ENCODE measurements around the gene BMPR1A. TPM values are rescaled to one million over a fixed set of nuclear protein-coding genes. Genes with fewer than 3 reads are reported as not detected.

The BMPR1A gene
- total and polyA plus RNA-seq, 9 of the 15 experiments (the other 6 are each of a cell fraction or from before 2014, with no cell fraction given), result 1.6 to 17.5 (median 9.1) TPM

GRCh38 chr10:86974484-86974883, 218.1 kb downstream of the BMPR1A start:
- ChIA-PET POLR2A (no interaction called here), CTCF (ENCODE audit: low intra/inter-chr PET ratio) (no interaction called here)
- no peaks in the 10 kb centered on the region for H3K9me1 ChIP-seq (ENCODE audit: control insufficient read depth, insufficient read depth, low read length)
- no peak for FAIRE-seq
- peaks cover 0 to 3% of the 10 kb centered on the region in 2 experiments; a peak in 1 of 5 replicates for H3K4me1 ChIP-seq (replicated peaks in 1 of 2; ENCODE audit: control insufficient read depth in 2 of 2, insufficient read depth in 2 of 2, low read length in 2 of 2)
- no peak overlapping the region for H3K4me2 ChIP-seq (ENCODE audit: insufficient read depth, low read length)
- H2AFZ ChIP-seq (ENCODE audit: low read depth, low read length), result no peak overlapping the region
- H3K27me3 ChIP-seq (ENCODE audit: control insufficient read depth in 2 of 2, insufficient read depth in 2 of 2, low read length in 2 of 2), result no peaks in the 10 kb centered on the region
- no peak for ATAC-seq
- TF ChIP-seq RFX7 (CRISPR knock-in tag; IDR thresholded peaks at IDR 0.05), result no peak
- TF ChIP-seq BCL6 (CRISPR knock-in tag; IDR thresholded peaks at IDR 0.05), result no peak
- no peak for TF ChIP-seq NFATC3 (IDR thresholded peaks at IDR 0.05)
- TF ChIP-seq JUN (IDR thresholded peaks at IDR 0.05; ENCODE audit: borderline replicate concordance, low read depth, low read length), result no peak
- no peak for TF ChIP-seq JUN (CRISPR knock-in tag; IDR thresholded peaks at IDR 0.05; ENCODE audit: borderline replicate concordance)
- no peak for TF ChIP-seq ZNF184 (CRISPR knock-in tag; IDR thresholded peaks at IDR 0.05)
- no peak for TF ChIP-seq PATZ1 (CRISPR knock-in tag; IDR thresholded peaks at IDR 0.05; ENCODE audit: borderline replicate concordance)
- no peak for TF ChIP-seq ARID3B (CRISPR knock-in tag; IDR thresholded peaks at IDR 0.05; ENCODE audit: borderline replicate concordance)
- no peak for TF ChIP-seq ZFP36 (IDR thresholded peaks at IDR 0.05; ENCODE audit: low read depth, low read length, partially characterized antibody)
- TF ChIP-seq ZNF436 (CRISPR knock-in tag; IDR thresholded peaks at IDR 0.05), result no peak
- no peak for TF ChIP-seq ELK1 (CRISPR knock-in tag; IDR thresholded peaks at IDR 0.05)
- TF ChIP-seq ZBTB43 (CRISPR knock-in tag; IDR thresholded peaks at IDR 0.05), result no peak
- no peak for TF ChIP-seq SMAD4 (CRISPR knock-in tag; conservative IDR thresholded peaks at IDR 0.05)
- H3K36me3 ChIP-seq (ENCODE audit: control insufficient read depth, insufficient read depth, low read length), result no peaks in the 10 kb centered on the region
- H3K79me2 ChIP-seq (ENCODE audit: control insufficient read depth, insufficient read depth, low read length), result no peaks in the 10 kb centered on the region
- WGBS (ENCODE audit: insufficient coverage, low coverage, missing lambda C conversion rate), result 28% methylated on average over 5 of the region's 7 CpGs
- intact Hi-C loops (cut with micrococcal nuclease), result no loop called here
- in situ Hi-C loops (cut with MboI), result no loop called here
- H3K27ac ChIP-seq (ENCODE audit: extremely low read depth, low read depth, low read length), result no peak overlapping the region
- no peak for DNase-seq (ENCODE audit: extremely low read depth in 1 of 4, low spot score in 3 of 4)
- no TSS peak for BruUV-seq (replicated peaks)
- no peaks in the 10 kb centered on the region for H4K20me1 ChIP-seq (replicated peaks; ENCODE audit: control insufficient read depth, insufficient read depth, low read length)
- no peaks in the 10 kb centered on the region for H3K9me3 ChIP-seq (replicated peaks; ENCODE audit: control insufficient read depth, insufficient read depth, low read depth, low read length)
- H3K4me3 ChIP-seq, result no peak overlapping the region
- no peak overlapping the region for H3K9ac ChIP-seq (ENCODE audit: insufficient read depth in 1 of 2, low read depth in 2 of 2, low read length in 2 of 2)

All from K562 (cell line).